Cardiac fibroblast (primary cell): Measurements from ENCODE around the gene NIPBL.
A peak's percentile ranks its signal among the peaks of the same experiment; 100 is the strongest.
"Not testable (repeated sequence)": the region's sequence is repeated elsewhere in the genome, so short reads cannot be mapped to it uniquely, and the experiment has no call there.

ENCODE experiments used
- DNase-seq, 2 donors: peaks; one replicate each; pipeline versions ENCODE4 v3.0.0 to v3.0.0-alpha.2; 2010; ENCODE audit warnings: low read depth in 2 of 2
- H3K4me3 ChIP-seq, 2 donors: replicated peaks in 1 of 2; 1 replicate in 1 of 2; 2 replicates in 1 of 2; pipeline ENCODE4 v1.5.1; 2011; ENCODE audit warnings: low read depth in 2 of 2, low read length in 2 of 2, mild to moderate bottlenecking in 2 of 2, moderate library complexity in 1 of 2
- CTCF ChIP-seq: IDR thresholded peaks from one replicate; pipeline ENCODE4 v1.5.1; 2011; ENCODE audit warnings: low read depth, mild to moderate bottlenecking, low read length, inconsistent platforms

NIPBL gene

GRCh38 chr5:36842087-36842486 is 34.5 kb upstream of the NIPBL start:
- TF ChIP-seq CTCF: no peak
- DNase-seq: no peak

GRCh38 chr5:36844305-36844704 is 32.3 kb upstream of the NIPBL start:
- no peak overlapping the region for H3K4me3 ChIP-seq
- no peak for DNase-seq
- TF ChIP-seq CTCF: no peak

More at GRCh38 chr5:36842087-36842486, 34.5 kb upstream of the NIPBL start:
- H3K4me3 ChIP-seq: no peak overlapping the region

GRCh38 chr5:36848545-36848944 is 28.0 kb upstream of the NIPBL start:
- not testable (repeated sequence) for DNase-seq, H3K4me3 ChIP-seq

GRCh38 chr5:36852903-36853302 is 23.7 kb upstream of the NIPBL start:
- not testable (repeated sequence) for H3K4me3 ChIP-seq, DNase-seq

GRCh38 chr5:36854402-36855140 is 22.0 kb upstream of the NIPBL start:
- no peak for DNase-seq
- H3K4me3 ChIP-seq: no peak overlapping the region
- no peak for TF ChIP-seq CTCF

GRCh38 chr5:36855141-36855495 is 21.5 kb upstream of the NIPBL start:
- no peak overlapping the region for H3K4me3 ChIP-seq
- TF ChIP-seq CTCF: no peak
- no peak for DNase-seq

- TF ChIP-seq CTCF: no peak
- no peak for DNase-seq
- no peak overlapping the region for H3K4me3 ChIP-seq
Observed at GRCh38 chr5:36861871-36862270, 14.7 kb upstream of the NIPBL start.

GRCh38 chr5:36870399-36871040 is 6.0 kb upstream of the NIPBL start:
- TF ChIP-seq CTCF: peak; percentile 59
- DNase-seq: peak; percentile 76 to 81
- H3K4me3 ChIP-seq: no peak overlapping the region
